Measurements from ENCODE around the gene CLEC9A. TPM values are rescaled to one million over a fixed set of nuclear protein-coding genes. Genes with fewer than 3 reads are reported as not detected.

The CLEC9A gene
- total and polyA plus RNA-seq, 2 experiments from 2014 or later = not detected

GRCh38 chr12:10101042-10101579 lies 70.6 kb downstream of the CLEC9A start:
- in situ Hi-C loops (cut with MboI) = no loop called here
- no peaks in the 10 kb centered on the region for H3K27me3 ChIP-seq (replicated peaks; ENCODE audit: insufficient read depth)
- H3K9me2 ChIP-seq (ENCODE audit: insufficient read depth) = no peaks in the 10 kb centered on the region
- no peaks in the 10 kb centered on the region for H4K20me1 ChIP-seq (ENCODE audit: insufficient read depth)
- H3K4me3 ChIP-seq = peak overlapping the region; percentile 61
- peaks cover 15% of the 10 kb centered on the region for H3K4me1 ChIP-seq (ENCODE audit: insufficient read depth)
- H3K36me3 ChIP-seq (ENCODE audit: low read depth) = no peaks in the 10 kb centered on the region
- H3K79me2 ChIP-seq (ENCODE audit: insufficient read depth) = no peaks in the 10 kb centered on the region
- H3K9ac ChIP-seq = peak overlapping the region; percentile 50; the same call in 1 of the 2 replicates
- DNase-seq = peak; percentile 88
- peak overlapping the region; percentile 74 for H3K4me2 ChIP-seq (ENCODE audit: unreplicated experiment)
- peak overlapping the region; percentile 75 for H3K27ac ChIP-seq
- peaks cover 19% of the 10 kb centered on the region for H3F3A ChIP-seq (ENCODE audit: insufficient read depth)
- WGBS, 2 experiments (ENCODE audit: low coverage in 1 of 2, low lambda C conversion rate in 2 of 2, missing lambda C conversion rate in 2 of 2) = 1% methylated on average over 5 of the region's 5 CpGs
- no peak for TF ChIP-seq EZH2phosphoT487 (IDR thresholded peaks at IDR 0.05; ENCODE audit: insufficient read depth, low read depth)
- TF ChIP-seq EZH2 (IDR thresholded peaks at IDR 0.05; ENCODE audit: insufficient read depth, poor library complexity, severe bottlenecking) = no peak
- H3K9me3 ChIP-seq (ENCODE audit: low read depth) = no peaks in the 10 kb centered on the region
- H2AFZ ChIP-seq = peak overlapping the region; percentile 61

DNA sequence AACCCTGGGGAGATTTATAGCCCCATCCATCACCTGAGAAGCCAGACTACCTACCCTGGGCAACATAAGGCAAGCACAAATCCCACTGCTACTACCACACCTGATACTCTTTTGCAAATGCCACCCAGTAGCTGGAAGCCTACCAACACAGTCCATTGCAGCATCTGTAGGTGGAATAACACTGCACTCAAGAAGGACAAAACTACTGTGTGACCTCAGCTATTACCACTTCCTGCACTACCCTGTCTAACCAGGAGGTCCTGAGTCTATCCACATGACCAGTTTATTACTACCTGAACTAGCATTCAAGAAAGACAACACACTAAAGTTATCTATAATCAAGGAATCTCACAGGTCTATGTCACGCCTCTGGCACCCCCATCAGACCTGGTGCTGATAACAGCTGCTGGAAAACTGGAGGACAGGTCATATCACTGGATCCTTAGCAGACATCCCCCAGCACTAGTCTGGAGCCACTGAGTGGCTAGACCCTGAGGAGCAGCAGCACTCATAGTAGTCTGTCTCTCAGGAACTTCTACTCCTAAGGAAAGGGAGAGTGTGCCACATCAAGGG lies 71.3 kb downstream of the CLEC9A start:
- in situ Hi-C loops (cut with MboI) = no loop called here
- no peaks in the 10 kb centered on the region for H3K36me3 ChIP-seq (ENCODE audit: low read depth)
- H3K4me2 ChIP-seq (ENCODE audit: unreplicated experiment) = peak overlapping the region; percentile 74
- H2AFZ ChIP-seq = no peak overlapping the region
- H4K20me1 ChIP-seq (ENCODE audit: insufficient read depth) = no peaks in the 10 kb centered on the region
- TF ChIP-seq EZH2 (IDR thresholded peaks at IDR 0.05; ENCODE audit: insufficient read depth, poor library complexity, severe bottlenecking) = no peak
- TF ChIP-seq EZH2phosphoT487 (IDR thresholded peaks at IDR 0.05; ENCODE audit: insufficient read depth, low read depth) = no peak
- H3K9ac ChIP-seq = peak overlapping the region; percentile 50; the same call in 1 of the 2 replicates
- peak overlapping the region; percentile 61 for H3K4me3 ChIP-seq
- H3K9me2 ChIP-seq (ENCODE audit: insufficient read depth) = no peaks in the 10 kb centered on the region
- peak; percentile 20 for DNase-seq
- peaks cover 15% of the 10 kb centered on the region for H3K4me1 ChIP-seq (ENCODE audit: insufficient read depth)
- no peaks in the 10 kb centered on the region for H3K27me3 ChIP-seq (replicated peaks; ENCODE audit: insufficient read depth)
- peaks cover 19% of the 10 kb centered on the region for H3F3A ChIP-seq (ENCODE audit: insufficient read depth)
- H3K27ac ChIP-seq = peak overlapping the region; percentile 75
- WGBS, 2 experiments (ENCODE audit: low coverage in 1 of 2, low lambda C conversion rate in 2 of 2, missing lambda C conversion rate in 2 of 2) = 86 to 100% methylated on average over 1 of the region's 1 CpG
- no peaks in the 10 kb centered on the region for H3K9me3 ChIP-seq (ENCODE audit: low read depth)
- no peaks in the 10 kb centered on the region for H3K79me2 ChIP-seq (ENCODE audit: insufficient read depth)

DNA sequence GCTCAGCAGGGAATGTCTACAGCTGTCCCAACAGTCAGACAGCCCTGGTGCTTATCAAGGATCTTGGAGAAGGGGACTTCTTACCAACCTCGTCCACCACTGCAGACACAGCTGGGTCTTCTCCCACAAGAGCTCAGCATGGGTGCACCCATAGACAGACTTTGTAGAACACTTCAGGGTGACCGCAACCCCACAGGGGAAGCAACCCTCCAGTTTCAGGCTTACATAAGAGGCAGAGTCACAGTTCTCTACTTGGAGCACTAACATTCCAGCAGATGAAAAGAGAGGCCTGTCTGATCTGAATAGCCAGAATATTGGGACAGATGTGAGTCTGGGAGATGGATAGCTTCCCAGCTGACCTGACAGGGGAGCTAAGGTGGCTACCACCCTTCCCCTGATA lies 71.8 kb downstream of the CLEC9A start:
- in situ Hi-C loops (cut with MboI) = no loop called here
- H3K9me3 ChIP-seq (ENCODE audit: low read depth) = no peaks in the 10 kb centered on the region

DNA sequence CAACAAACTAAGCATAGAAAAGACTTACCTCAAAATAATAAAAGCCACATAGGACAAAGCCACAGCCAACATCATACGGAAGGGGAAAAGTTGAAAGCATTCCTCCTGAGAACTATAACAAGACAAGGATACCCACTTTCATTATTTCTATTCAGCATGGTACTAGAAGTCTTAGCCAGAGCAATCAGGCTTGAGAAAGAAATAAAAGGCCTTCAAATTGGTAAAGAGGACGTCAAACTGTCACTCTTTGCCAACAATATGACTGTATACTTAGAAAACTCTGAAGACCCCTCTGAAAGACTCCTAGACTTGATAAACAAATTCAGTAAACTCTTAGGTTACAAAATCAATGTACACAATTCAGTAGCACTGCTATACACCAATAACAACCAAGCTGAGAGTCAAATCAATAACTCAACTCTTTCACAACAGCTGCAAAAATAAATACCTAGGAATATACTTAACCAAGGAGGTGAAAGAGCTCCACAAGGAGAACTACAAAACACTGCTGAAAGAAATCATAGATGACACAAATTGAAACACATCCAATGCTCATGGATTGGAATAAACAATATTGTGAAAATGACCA lies 79.9 kb downstream of the CLEC9A start:
- DNase-seq = no peak
- Histone ChIP-seq H3K36me3 (ENCODE audit: low read depth) (no peaks in the 10 kb centered on the region), H3K9me3 (ENCODE audit: low read depth) (no peaks in the 10 kb centered on the region), H3K9me2 (ENCODE audit: insufficient read depth) (no peaks in the 10 kb centered on the region), H3K79me2 (ENCODE audit: insufficient read depth) (no peaks in the 10 kb centered on the region), H3F3A (ENCODE audit: insufficient read depth) (no peaks in the 10 kb centered on the region), H3K4me3 (no peak overlapping the region), H4K20me1 (ENCODE audit: insufficient read depth) (no peaks in the 10 kb centered on the region), H3K4me2 (ENCODE audit: unreplicated experiment) (no peak overlapping the region), H3K4me1 (ENCODE audit: insufficient read depth) (peaks cover 8% of the 10 kb centered on the region), H2AFZ (no peak overlapping the region), H3K9ac (no peak overlapping the region), H3K27ac (no peak overlapping the region), H3K27me3 (replicated peaks; ENCODE audit: insufficient read depth) (no peaks in the 10 kb centered on the region)
- in situ Hi-C loops (cut with MboI) = no loop called here
- 61 to 62% methylated on average over 2 of the region's 2 CpGs for WGBS, 2 experiments (ENCODE audit: low coverage in 1 of 2, low lambda C conversion rate in 2 of 2, missing lambda C conversion rate in 2 of 2)
- no peak for TF ChIP-seq EZH2phosphoT487 (IDR thresholded peaks at IDR 0.05; ENCODE audit: insufficient read depth, low read depth)
- TF ChIP-seq EZH2 (IDR thresholded peaks at IDR 0.05; ENCODE audit: insufficient read depth, poor library complexity, severe bottlenecking) = no peak

More for the DNA sequence above, 71.8 kb downstream of the CLEC9A start:
- TF ChIP-seq EZH2 (IDR thresholded peaks at IDR 0.05; ENCODE audit: insufficient read depth, poor library complexity, severe bottlenecking) = no peak
- no peak for TF ChIP-seq EZH2phosphoT487 (IDR thresholded peaks at IDR 0.05; ENCODE audit: insufficient read depth, low read depth)
- Histone ChIP-seq H3F3A (ENCODE audit: insufficient read depth) (peaks cover 19% of the 10 kb centered on the region), H3K27me3 (replicated peaks; ENCODE audit: insufficient read depth) (no peaks in the 10 kb centered on the region), H2AFZ (no peak overlapping the region), H4K20me1 (ENCODE audit: insufficient read depth) (no peaks in the 10 kb centered on the region), H3K4me1 (ENCODE audit: insufficient read depth) (peaks cover 15% of the 10 kb centered on the region), H3K9me2 (ENCODE audit: insufficient read depth) (no peaks in the 10 kb centered on the region), H3K36me3 (ENCODE audit: low read depth) (no peaks in the 10 kb centered on the region), H3K27ac (no peak overlapping the region), H3K4me2 (ENCODE audit: unreplicated experiment) (no peak overlapping the region), H3K4me3 (no peak overlapping the region), H3K79me2 (ENCODE audit: insufficient read depth) (no peaks in the 10 kb centered on the region), H3K9ac (no peak overlapping the region)
- WGBS, 2 experiments (ENCODE audit: low coverage in 1 of 2, low lambda C conversion rate in 2 of 2, missing lambda C conversion rate in 2 of 2) = 46 to 50% methylated on average over 2 of the region's 2 CpGs
- DNase-seq = no peak

Data from GM23248 (cell line).